Loucy (cell line): ENCODE results near the gene ZBTB18.

ENCODE experiments used
- H2AFZ ChIP-seq: fragments of 200-600 bp; sonication (generic); 2 replicates; pipeline ENCODE4 v1.6.0; 2016; ENCODE audit warnings: antibody characterized with exemption, mild to moderate bottlenecking, low read length, moderate library complexity
- H3F3A ChIP-seq: fragments of 200-600 bp; 2 replicates; pipeline ENCODE4 v1.6.0; 2016; ENCODE audit warnings: antibody characterized with exemption, low read depth, mild to moderate bottlenecking
- H3K27me3 ChIP-seq: fragments of 200-600 bp; sonication (generic); 2 replicates; pipeline ENCODE4 v1.6.1; 2014; ENCODE audit warnings: low read length, mild to moderate bottlenecking; ENCODE audit not compliant: insufficient read depth, poor library complexity, severe bottlenecking
- H3K36me3 ChIP-seq: fragments of 200-600 bp; sonication (generic); 2 replicates; pipeline ENCODE4 v1.6.1; 2016; ENCODE audit warnings: low read length; ENCODE audit not compliant: insufficient read depth
- H3K4me1 ChIP-seq: fragments of 200-600 bp; sonication (generic); 2 replicates; pipeline ENCODE4 v1.5.1; 2014; ENCODE audit warnings: low read length, mild to moderate bottlenecking; ENCODE audit not compliant: insufficient read depth, poor library complexity, severe bottlenecking
- H3K4me2 ChIP-seq: fragments of 200-600 bp; sonication (generic); 2 replicates; pipeline ENCODE4 v1.6.0; 2014; ENCODE audit warnings: antibody characterized with exemption, low read length, low read depth, mild to moderate bottlenecking; ENCODE audit not compliant: poor library complexity, severe bottlenecking
- H3K4me3 ChIP-seq: fragments of 200-600 bp; sonication (generic); 2 replicates; pipeline ENCODE4 v1.5.1; 2014; ENCODE audit warnings: low read length, mild to moderate bottlenecking, mixed read lengths; ENCODE audit not compliant: poor library complexity, severe bottlenecking
- H3K79me2 ChIP-seq: fragments of 200-600 bp; sonication (generic); 2 replicates; pipeline ENCODE4 v1.6.1; 2014; ENCODE audit warnings: low read length; ENCODE audit not compliant: insufficient read depth
- H3K9ac ChIP-seq: fragments of 200-600 bp; sonication (generic); 2 replicates; pipeline ENCODE4 v1.6.0; 2014; ENCODE audit warnings: mild to moderate bottlenecking, low read depth, low read length, moderate library complexity; ENCODE audit not compliant: poor library complexity, severe bottlenecking
- H3K9me2 ChIP-seq: fragments of 200-600 bp; sonication (generic); replicated peaks from 2 replicates; pipeline ENCODE4 v1.6.1; 2016; ENCODE audit warnings: low read depth, low read length, mixed read lengths
- H3K9me3 ChIP-seq: fragments of 200-600 bp; sonication (generic); 2 replicates; pipeline ENCODE4 v1.6.1; 2014; ENCODE audit warnings: mild to moderate bottlenecking, antibody characterized with exemption, low read length, low read depth; ENCODE audit not compliant: insufficient read depth
- H4K20me1 ChIP-seq: fragments of 200-600 bp; sonication (generic); 2 replicates; pipeline ENCODE4 v1.6.0; 2014; ENCODE audit warnings: antibody characterized with exemption, low read length, mild to moderate bottlenecking; ENCODE audit not compliant: insufficient read depth, poor library complexity, severe bottlenecking
- EZH2phosphoT487 ChIP-seq: fragments of 200-600 bp; IDR thresholded peaks from 2 replicates; pipeline ENCODE4 v1.6.1; 2018; ENCODE audit warnings: antibody characterized with exemption, mild to moderate bottlenecking, moderate library complexity, borderline replicate concordance
- TF ChIP-seq, protein P1 (sequence below): fragments of 200-600 bp; sonication (generic); conservative IDR thresholded peaks from 2 replicates; pipeline ENCODE4 v1.5.1; 2014; ENCODE audit warnings: mild to moderate bottlenecking, antibody characterized with exemption, low read length

The ZBTB18 gene

DNA sequence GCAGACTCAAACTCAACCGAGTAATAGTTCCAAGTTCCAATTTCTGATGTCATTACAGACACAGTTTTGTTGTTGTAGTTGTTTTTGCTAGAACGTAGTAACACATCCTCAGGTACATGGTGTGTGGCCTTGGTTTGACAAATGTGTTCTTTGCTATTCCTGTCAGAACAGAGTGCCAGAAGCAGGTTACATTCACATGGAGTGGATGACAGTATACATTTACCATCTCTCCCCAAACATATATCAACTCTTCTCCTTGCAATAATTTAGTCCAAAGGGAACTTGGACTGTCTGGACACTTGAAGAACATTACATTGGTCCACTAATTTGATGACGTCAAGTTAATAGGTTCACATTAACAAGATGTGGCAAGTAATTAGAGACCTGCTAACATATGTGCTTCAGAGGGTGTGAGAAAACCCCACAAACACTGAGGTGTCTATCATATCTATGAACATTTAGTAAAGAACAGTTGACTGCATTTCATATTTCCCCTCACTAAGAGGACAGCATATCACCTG lies 44.6 kb upstream of the ZBTB18 start:
- Histone ChIP-seq H4K20me1 (no peaks in the 10 kb centered on the region), H3F3A (no peaks in the 10 kb centered on the region), H3K9ac (no peak overlapping the region), H3K9me3 (no peaks in the 10 kb centered on the region), H3K4me3 (no peak overlapping the region), H3K4me2 (no peak overlapping the region), H3K4me1 (peaks cover 21% of the 10 kb centered on the region), H3K79me2 (no peaks in the 10 kb centered on the region), H3K9me2 (no peaks in the 10 kb centered on the region), H3K36me3 (no peaks in the 10 kb centered on the region), H3K27me3 (no peaks in the 10 kb centered on the region), H2AFZ (no peak overlapping the region)
- no peak for TF ChIP-seq EZH2phosphoT487
- TF ChIP-seq, protein P1, sequence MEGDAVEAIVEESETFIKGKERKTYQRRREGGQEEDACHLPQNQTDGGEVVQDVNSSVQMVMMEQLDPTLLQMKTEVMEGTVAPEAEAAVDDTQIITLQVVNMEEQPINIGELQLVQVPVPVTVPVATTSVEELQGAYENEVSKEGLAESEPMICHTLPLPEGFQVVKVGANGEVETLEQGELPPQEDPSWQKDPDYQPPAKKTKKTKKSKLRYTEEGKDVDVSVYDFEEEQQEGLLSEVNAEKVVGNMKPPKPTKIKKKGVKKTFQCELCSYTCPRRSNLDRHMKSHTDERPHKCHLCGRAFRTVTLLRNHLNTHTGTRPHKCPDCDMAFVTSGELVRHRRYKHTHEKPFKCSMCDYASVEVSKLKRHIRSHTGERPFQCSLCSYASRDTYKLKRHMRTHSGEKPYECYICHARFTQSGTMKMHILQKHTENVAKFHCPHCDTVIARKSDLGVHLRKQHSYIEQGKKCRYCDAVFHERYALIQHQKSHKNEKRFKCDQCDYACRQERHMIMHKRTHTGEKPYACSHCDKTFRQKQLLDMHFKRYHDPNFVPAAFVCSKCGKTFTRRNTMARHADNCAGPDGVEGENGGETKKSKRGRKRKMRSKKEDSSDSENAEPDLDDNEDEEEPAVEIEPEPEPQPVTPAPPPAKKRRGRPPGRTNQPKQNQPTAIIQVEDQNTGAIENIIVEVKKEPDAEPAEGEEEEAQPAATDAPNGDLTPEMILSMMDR = no peak

DNA sequence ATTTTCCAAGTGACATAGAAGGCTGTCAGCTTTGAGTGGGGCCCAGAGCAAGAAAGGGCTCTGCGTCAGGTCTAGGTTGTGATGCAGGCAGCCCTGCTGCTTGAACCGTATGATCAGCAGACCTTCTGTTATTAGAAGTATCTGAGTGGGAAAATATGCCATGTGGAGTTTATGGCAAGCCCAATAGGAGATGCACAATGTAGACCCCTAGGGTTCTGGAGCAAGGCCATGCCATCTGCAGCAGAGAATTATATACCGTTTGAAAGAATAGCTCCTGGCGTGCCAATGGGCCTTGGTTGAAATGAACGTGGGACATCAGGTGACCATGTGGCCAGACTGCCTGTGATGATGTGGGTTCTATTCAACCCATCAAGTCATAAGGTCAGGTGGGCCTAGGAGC lies 44.1 kb upstream of the ZBTB18 start:
- no peak overlapping the region for H2AFZ ChIP-seq
- H4K20me1 ChIP-seq = no peaks in the 10 kb centered on the region
- H3K36me3 ChIP-seq = no peaks in the 10 kb centered on the region
- no peak for TF ChIP-seq EZH2phosphoT487
- TF ChIP-seq, protein P1 = no peak
- no peaks in the 10 kb centered on the region for H3K27me3 ChIP-seq
- H3K79me2 ChIP-seq = no peaks in the 10 kb centered on the region
- H3K9ac ChIP-seq = no peak overlapping the region
- peaks cover 19% of the 10 kb centered on the region for H3K4me1 ChIP-seq
- H3K9me2 ChIP-seq = no peaks in the 10 kb centered on the region
- H3F3A ChIP-seq = no peaks in the 10 kb centered on the region
- no peaks in the 10 kb centered on the region for H3K9me3 ChIP-seq
- no peak overlapping the region for H3K4me3 ChIP-seq
- H3K4me2 ChIP-seq = no peak overlapping the region

DNA sequence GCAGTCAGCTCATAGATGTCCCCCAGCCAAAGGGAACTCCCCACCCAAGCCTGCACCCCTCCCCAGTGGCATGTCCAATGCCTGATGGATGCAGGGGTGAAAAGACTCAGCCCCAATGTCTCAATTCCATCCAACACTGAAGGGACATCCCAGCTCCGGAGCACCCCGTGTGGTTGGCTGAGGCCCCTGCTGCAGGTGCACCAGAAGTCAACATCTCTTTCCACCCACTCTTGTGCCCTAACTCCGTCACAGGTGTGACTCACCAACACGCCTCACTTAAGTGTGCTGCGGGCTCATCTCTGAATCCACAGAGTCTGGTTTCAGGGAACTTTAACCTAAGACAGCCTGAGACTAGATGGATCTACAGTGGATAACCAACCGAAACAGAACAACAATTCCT lies 40.9 kb upstream of the ZBTB18 start:
- H3K4me2 ChIP-seq = no peak overlapping the region

More for the DNA sequence above, 40.9 kb upstream of the ZBTB18 start:
- Histone ChIP-seq H3K79me2 (no peaks in the 10 kb centered on the region), H3K9me3 (no peaks in the 10 kb centered on the region), H3K36me3 (no peaks in the 10 kb centered on the region), H3K4me3 (no peak overlapping the region), H4K20me1 (no peaks in the 10 kb centered on the region), H3K27me3 (no peaks in the 10 kb centered on the region), H3K4me1 (no peaks in the 10 kb centered on the region), H3F3A (no peaks in the 10 kb centered on the region), H2AFZ (no peak overlapping the region), H3K9me2 (no peaks in the 10 kb centered on the region), H3K9ac (no peak overlapping the region)
- TF ChIP-seq EZH2phosphoT487 = no peak
- TF ChIP-seq, protein P1 = no peak; the same call in 1 of the 2 replicates
